ES-I3 (cell line): ENCODE results near the gene MAP4K2.
A peak's percentile ranks its signal among the peaks of the same experiment; 100 is the strongest.

Source experiments
- H3K36me3 ChIP-seq: 2 replicates; pipeline ENCODE4 v1.6.1; 2013; ENCODE audit warnings: mild to moderate bottlenecking, low read length, control low read depth, moderate library complexity; ENCODE audit not compliant: insufficient read depth
- H3K4me1 ChIP-seq: 2 replicates; pipeline ENCODE4 v1.6.1; 2013; ENCODE audit warnings: mild to moderate bottlenecking, control low read depth, low read length; ENCODE audit not compliant: insufficient read depth
- H3K9ac ChIP-seq: 2 replicates; pipeline ENCODE4 v1.6.1; 2013; ENCODE audit warnings: low read depth, mild to moderate bottlenecking, low read length, moderate library complexity
- H3K9me3 ChIP-seq: 2 replicates; pipeline ENCODE4 v1.6.1; 2013; ENCODE audit warnings: mild to moderate bottlenecking, low read length, moderate library complexity; ENCODE audit not compliant: control insufficient read depth, insufficient read depth

The MAP4K2 gene

GRCh38 chr11:64810271-64810890, 7.4 kb upstream of the MAP4K2 start, which contains the start of gene MEN1:
Gene MEN1 (minus strand): TSS chr11:64810551. CDS start chr11:64810109, 442 bp downstream.
- Histone ChIP-seq H3K4me1 (no peaks in the 10 kb centered on the region), H3K36me3 (peaks cover 2% of the 10 kb centered on the region; the same call in 1 of the 2 replicates), H3K9ac (peak within 1 kb of the TSS; percentile 91), H3K9me3 (no peaks in the 10 kb centered on the region)

- no peaks in the 10 kb centered on the region for H3K9me3 ChIP-seq
- peak overlapping the region; percentile 91 for H3K9ac ChIP-seq
- H3K4me1 ChIP-seq = no peaks in the 10 kb centered on the region
- peaks cover 4% of the 10 kb centered on the region; the same call in 1 of the 2 replicates for H3K36me3 ChIP-seq
Observed at GRCh38 chr11:64809781-64810241, 6.8 kb upstream of the MAP4K2 start.

- H3K36me3 ChIP-seq = peaks cover 4% of the 10 kb centered on the region; the same call in 1 of the 2 replicates
- H3K9ac ChIP-seq = no peak overlapping the region
- no peaks in the 10 kb centered on the region for H3K9me3 ChIP-seq
- peaks cover 9% of the 10 kb centered on the region; the same call in 1 of the 2 replicates for H3K4me1 ChIP-seq
Observed at GRCh38 chr11:64805481-64805880, 2.5 kb upstream of the MAP4K2 start.

- no peaks in the 10 kb centered on the region for H3K9me3 ChIP-seq
- H3K4me1 ChIP-seq = peaks cover 9% of the 10 kb centered on the region; the same call in 1 of the 2 replicates
- peaks cover 4% of the 10 kb centered on the region; the same call in 1 of the 2 replicates for H3K36me3 ChIP-seq
- H3K9ac ChIP-seq = peak overlapping the region; percentile 96; the same call in 1 of the 2 replicates
Observed at GRCh38 chr11:64804346-64805210, 1.6 kb upstream of the MAP4K2 start.

GRCh38 chr11:64803846-64804345, 882 bp upstream of the MAP4K2 start:
- peak overlapping the region; percentile 96 for H3K9ac ChIP-seq
- H3K36me3 ChIP-seq = peaks cover 4% of the 10 kb centered on the region; the same call in 1 of the 2 replicates
- no peaks in the 10 kb centered on the region for H3K9me3 ChIP-seq
- H3K4me1 ChIP-seq = peaks cover 9% of the 10 kb centered on the region; the same call in 1 of the 2 replicates

GRCh38 chr11:64802370-64803157, 450 bp downstream of the MAP4K2 start:
- peaks cover 9% of the 10 kb centered on the region; the same call in 1 of the 2 replicates for H3K4me1 ChIP-seq
- H3K9me3 ChIP-seq = no peaks in the 10 kb centered on the region
- H3K9ac ChIP-seq = peak overlapping the region; percentile 68; the same call in 1 of the 2 replicates
- peaks cover 4% of the 10 kb centered on the region; the same call in 1 of the 2 replicates for H3K36me3 ChIP-seq

- Histone ChIP-seq H3K9ac (no peak overlapping the region; the same call in 1 of the 2 replicates), H3K9me3 (no peaks in the 10 kb centered on the region), H3K36me3 (peaks cover 4% of the 10 kb centered on the region; the same call in 1 of the 2 replicates), H3K4me1 (peaks cover 9% of the 10 kb centered on the region; the same call in 1 of the 2 replicates)
Observed at GRCh38 chr11:64801561-64802369, 1.2 kb downstream of the MAP4K2 start.

- Histone ChIP-seq H3K4me1 (peaks cover 9% of the 10 kb centered on the region; the same call in 1 of the 2 replicates), H3K36me3 (peaks cover 4% of the 10 kb centered on the region; the same call in 1 of the 2 replicates), H3K9me3 (no peaks in the 10 kb centered on the region), H3K9ac (no peak overlapping the region)
Observed at GRCh38 chr11:64801158-64801464, 1.9 kb downstream of the MAP4K2 start.

GRCh38 chr11:64800303-64801157, 2.5 kb downstream of the MAP4K2 start:
- Histone ChIP-seq H3K9ac (no peak overlapping the region), H3K36me3 (peaks cover 3% of the 10 kb centered on the region; the same call in 1 of the 2 replicates), H3K9me3 (no peaks in the 10 kb centered on the region), H3K4me1 (peaks cover 9% of the 10 kb centered on the region; the same call in 1 of the 2 replicates)

GRCh38 chr11:64799623-64800302, 3.3 kb downstream of the MAP4K2 start:
- Histone ChIP-seq H3K9ac (no peak overlapping the region), H3K9me3 (no peaks in the 10 kb centered on the region), H3K4me1 (peaks cover 9% of the 10 kb centered on the region; the same call in 1 of the 2 replicates), H3K36me3 (no peaks in the 10 kb centered on the region; the same call in 1 of the 2 replicates)

GRCh38 chr11:64799256-64799622, 3.8 kb downstream of the MAP4K2 start:
- peaks cover 8% of the 10 kb centered on the region; the same call in 1 of the 2 replicates for H3K4me1 ChIP-seq
- no peaks in the 10 kb centered on the region for H3K9me3 ChIP-seq
- H3K36me3 ChIP-seq = no peaks in the 10 kb centered on the region; the same call in 1 of the 2 replicates
- H3K9ac ChIP-seq = no peak overlapping the region
